Panc1 (cell line): Measurements from ENCODE around the gene RASGEF1C.

Experiments used
- CTCF ChIP-seq: fragments of 450-650 bp; IDR thresholded peaks from 2 replicates; pipeline ENCODE4 v1.5.1; 2017; ENCODE audit warnings: mild to moderate bottlenecking
- POLR2AphosphoS5 ChIP-seq: IDR thresholded peaks from 2 replicates; pipeline ENCODE4 v1.6.1; 2012; ENCODE audit warnings: mild to moderate bottlenecking, low read depth, low read length, moderate library complexity
- REST ChIP-seq, 2 experiments: IDR thresholded peaks; 2 replicates each; pipeline ENCODE4 v1.6.1; 2011 to 2012; ENCODE audit warnings: low read depth in 2 of 2, control low read depth in 1 of 2, low read length in 1 of 2, mild to moderate bottlenecking in 1 of 2, moderate library complexity in 1 of 2; ENCODE audit not compliant: insufficient read depth in 1 of 2
- SIN3A ChIP-seq: IDR thresholded peaks from 2 replicates; pipeline ENCODE4 v1.6.1; 2012; ENCODE audit warnings: low read depth, mild to moderate bottlenecking, low read length, moderate library complexity, borderline replicate concordance; ENCODE audit not compliant: insufficient read depth
- TCF7L2 ChIP-seq: IDR thresholded peaks from 2 replicates; pipeline ENCODE4 v1.6.1; 2011; ENCODE audit warnings: mild to moderate bottlenecking, low read depth, low read length, inconsistent platforms

GRCh38 chr5:180212363-180213255 lies 3.6 kb upstream of the RASGEF1C start:
- no peak for TF ChIP-seq CTCF
- TF ChIP-seq POLR2AphosphoS5, result no peak
- no peak for TF ChIP-seq REST (IDR thresholded peaks at IDR 0.05; ENCODE audit: insufficient read depth in 1 of 2, low read depth in 2 of 2, low read length in 1 of 2)
- no peak for TF ChIP-seq SIN3A
- no peak for TF ChIP-seq TCF7L2
